ENCODE data around the gene COX4I2. TPM values are rescaled to one million over a fixed set of nuclear protein-coding genes. Genes with fewer than 3 reads are reported as not detected.

Gene COX4I2
- polyA plus RNA-seq, 3 donors, result not detected

DNA sequence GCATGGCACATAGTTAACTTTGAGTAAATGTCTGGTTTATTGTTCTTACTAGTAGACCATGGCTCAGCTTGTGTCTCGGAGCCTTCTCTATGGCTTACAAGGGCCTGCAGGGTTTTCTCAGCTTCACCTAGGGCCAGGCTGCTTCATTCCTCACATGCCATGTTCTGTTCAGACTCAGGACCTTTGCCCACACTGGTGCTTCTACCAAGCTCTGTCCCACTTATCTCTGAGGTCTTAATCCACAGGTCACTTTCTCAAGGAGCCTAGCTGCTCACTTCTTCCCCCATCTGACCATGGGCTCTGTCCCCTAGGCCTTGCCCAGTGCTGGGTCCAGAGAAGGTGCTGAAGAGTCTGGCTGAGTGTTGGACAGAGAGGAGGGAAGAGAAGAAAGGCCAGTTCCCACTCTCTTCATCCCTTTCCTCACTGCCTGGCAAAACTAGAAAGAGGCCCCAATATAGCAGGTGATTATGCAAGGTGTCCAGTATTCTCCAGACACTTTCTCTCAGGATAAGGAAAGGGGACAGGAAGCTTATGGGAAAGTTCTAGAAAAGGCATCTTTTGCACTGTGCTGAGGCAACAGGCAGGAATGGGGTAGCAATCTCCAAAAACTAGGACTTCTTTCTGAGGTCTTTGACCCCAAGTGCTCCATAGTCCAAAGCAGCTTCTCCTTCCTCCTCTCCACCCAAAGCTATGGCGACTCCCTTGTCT lies 40.0 kb downstream of the COX4I2 start:
- Histone ChIP-seq H4K20me1 (ENCODE audit: insufficient read depth, low read length) (peaks cover 25% of the 10 kb centered on the region), H3K9me3 (replicated peaks in 1 of 2; ENCODE audit: control insufficient read depth in 1 of 2, insufficient read depth in 1 of 2, low read length in 2 of 2) (no peaks in the 10 kb centered on the region), H2AFZ (ENCODE audit: insufficient read depth, low read depth, low read length, poor library complexity, severe bottlenecking) (no peak overlapping the region), H3K4me3 (replicated peaks in 1 of 3; ENCODE audit: low read depth in 2 of 3, low read length in 3 of 3) (no peak overlapping the region), H3K27me3 (ENCODE audit: control insufficient read depth in 2 of 2, insufficient read depth in 2 of 2, low read length in 2 of 2) (no peaks in the 10 kb centered on the region), H3K27ac (ENCODE audit: low read depth in 1 of 2, low read length in 2 of 2) (no peak overlapping the region), H3K4me2 (replicated peaks; ENCODE audit: extremely low read depth, low read length, poor library complexity, severe bottlenecking) (no peak overlapping the region), H3K79me2 (ENCODE audit: insufficient read depth, low read length) (peaks cover 18% of the 10 kb centered on the region), H3K36me3 (replicated peaks in 1 of 2; ENCODE audit: control insufficient read depth in 1 of 2, insufficient read depth in 2 of 2, low read length in 2 of 2) (peaks cover 4 to 50% of the 10 kb centered on the region in 2 donors), H3K4me1 (ENCODE audit: control insufficient read depth in 1 of 2, insufficient read depth in 2 of 2, low read length in 2 of 2) (peaks cover 25 to 29% of the 10 kb centered on the region in 2 donors), H3K9ac (ENCODE audit: insufficient read depth, low read length, poor library complexity, severe bottlenecking) (no peak overlapping the region)
- DNase-seq, result no peak
- H3K27me3 Mint-ChIP-seq (ENCODE audit: low read depth in 3 of 3), result peaks cover 0 to 11% (median 6%) of the 10 kb centered on the region in 3 donors
- H3K36me3 Mint-ChIP-seq, result peaks cover 45 to 46% of the 10 kb centered on the region in 2 donors
- intact Hi-C loops (cut with micrococcal nuclease), result loop anchor here (5.0 kb wide), 1 partner anchor 45 kb away; the partner anchor contains the start of gene BCL2L1 (in 2 of the 2)
- H3K27ac Mint-ChIP-seq, result peak overlapping the region in 2 of 7 donors; percentile 28 to 67
- H3K9me3 Mint-ChIP-seq, result no peaks in the 10 kb centered on the region
- no peak overlapping the region for H3K4me3 Mint-ChIP-seq
- 100% methylated on average over 1 of the region's 2 CpGs for WGBS (ENCODE audit: insufficient coverage)
- H3K4me1 Mint-ChIP-seq, result peaks cover 40% of the 10 kb centered on the region
- TF ChIP-seq, protein P1, sequence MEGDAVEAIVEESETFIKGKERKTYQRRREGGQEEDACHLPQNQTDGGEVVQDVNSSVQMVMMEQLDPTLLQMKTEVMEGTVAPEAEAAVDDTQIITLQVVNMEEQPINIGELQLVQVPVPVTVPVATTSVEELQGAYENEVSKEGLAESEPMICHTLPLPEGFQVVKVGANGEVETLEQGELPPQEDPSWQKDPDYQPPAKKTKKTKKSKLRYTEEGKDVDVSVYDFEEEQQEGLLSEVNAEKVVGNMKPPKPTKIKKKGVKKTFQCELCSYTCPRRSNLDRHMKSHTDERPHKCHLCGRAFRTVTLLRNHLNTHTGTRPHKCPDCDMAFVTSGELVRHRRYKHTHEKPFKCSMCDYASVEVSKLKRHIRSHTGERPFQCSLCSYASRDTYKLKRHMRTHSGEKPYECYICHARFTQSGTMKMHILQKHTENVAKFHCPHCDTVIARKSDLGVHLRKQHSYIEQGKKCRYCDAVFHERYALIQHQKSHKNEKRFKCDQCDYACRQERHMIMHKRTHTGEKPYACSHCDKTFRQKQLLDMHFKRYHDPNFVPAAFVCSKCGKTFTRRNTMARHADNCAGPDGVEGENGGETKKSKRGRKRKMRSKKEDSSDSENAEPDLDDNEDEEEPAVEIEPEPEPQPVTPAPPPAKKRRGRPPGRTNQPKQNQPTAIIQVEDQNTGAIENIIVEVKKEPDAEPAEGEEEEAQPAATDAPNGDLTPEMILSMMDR (IDR thresholded peaks at IDR 0.05), result no peak

DNA sequence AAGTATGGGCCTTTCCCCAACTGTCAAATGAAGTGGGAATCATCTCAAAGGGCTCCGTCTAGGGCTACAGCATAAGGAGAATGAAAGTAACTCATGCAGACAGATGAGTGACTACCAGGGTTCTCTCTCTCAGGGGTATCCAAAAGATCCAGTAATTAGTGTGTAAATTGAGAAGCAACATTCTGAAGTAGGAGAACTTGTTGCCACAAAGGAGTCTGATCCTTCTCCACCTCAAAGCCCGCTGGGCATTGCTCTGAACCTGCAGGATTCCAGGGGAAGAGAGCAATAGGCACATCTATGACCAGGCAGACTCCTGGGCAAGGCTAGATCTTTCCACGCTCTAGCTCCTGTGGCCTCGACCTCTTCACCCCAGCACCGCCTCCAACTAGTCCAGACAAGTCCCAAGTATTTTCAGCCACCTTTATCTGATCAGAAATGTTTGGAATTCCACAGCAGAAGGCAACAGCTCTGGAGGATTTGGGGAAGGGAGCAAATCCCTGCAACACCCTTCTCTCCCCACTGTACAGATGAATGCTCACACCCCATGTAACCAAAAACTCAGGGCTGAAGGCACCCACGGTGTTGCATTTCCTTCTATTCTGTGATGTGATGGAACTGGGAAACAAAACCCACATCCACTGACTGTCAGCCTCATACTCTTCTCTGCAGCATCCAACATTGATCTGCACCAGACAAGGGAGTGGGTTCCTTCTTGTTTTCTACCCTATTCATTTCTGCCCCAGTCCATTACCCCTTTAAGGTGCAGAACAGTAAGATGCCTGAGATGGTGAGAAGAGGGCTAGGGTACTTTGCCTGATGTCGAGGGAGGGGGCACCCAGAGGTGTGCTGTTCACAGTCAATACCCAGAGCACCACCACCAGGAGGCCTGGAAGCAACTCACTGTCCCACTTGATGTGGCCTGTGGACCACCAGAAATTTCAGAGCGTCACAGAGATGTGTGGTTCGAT lies 41.0 kb downstream of the COX4I2 start:
- no peak overlapping the region for H3K4me3 Mint-ChIP-seq
- Histone ChIP-seq H3K36me3 (replicated peaks in 1 of 2; ENCODE audit: control insufficient read depth in 1 of 2, insufficient read depth in 2 of 2, low read length in 2 of 2) (peaks cover 4 to 50% of the 10 kb centered on the region in 2 donors), H2AFZ (ENCODE audit: insufficient read depth, low read depth, low read length, poor library complexity, severe bottlenecking) (no peak overlapping the region), H3K27ac (ENCODE audit: low read depth in 1 of 2, low read length in 2 of 2) (no peak overlapping the region), H3K4me1 (ENCODE audit: control insufficient read depth in 1 of 2, insufficient read depth in 2 of 2, low read length in 2 of 2) (peaks cover 25 to 29% of the 10 kb centered on the region in 2 donors), H3K9ac (ENCODE audit: insufficient read depth, low read length, poor library complexity, severe bottlenecking) (no peak overlapping the region), H3K27me3 (ENCODE audit: control insufficient read depth in 2 of 2, insufficient read depth in 2 of 2, low read length in 2 of 2) (no peaks in the 10 kb centered on the region), H3K4me3 (replicated peaks in 1 of 3; ENCODE audit: low read depth in 2 of 3, low read length in 3 of 3) (no peak overlapping the region), H3K9me3 (replicated peaks in 1 of 2; ENCODE audit: control insufficient read depth in 1 of 2, insufficient read depth in 1 of 2, low read length in 2 of 2) (no peaks in the 10 kb centered on the region), H3K79me2 (ENCODE audit: insufficient read depth, low read length) (peaks cover 12% of the 10 kb centered on the region), H3K4me2 (replicated peaks; ENCODE audit: extremely low read depth, low read length, poor library complexity, severe bottlenecking) (no peak overlapping the region), H4K20me1 (ENCODE audit: insufficient read depth, low read length) (peaks cover 31% of the 10 kb centered on the region)
- H3K4me1 Mint-ChIP-seq, result peaks cover 39% of the 10 kb centered on the region
- DNase-seq, result no peak
- intact Hi-C loops (cut with micrococcal nuclease), result loop anchor here (5.0 kb wide), 1 partner anchor 44 kb away; the partner anchor contains the start of gene BCL2L1 (in 2 of the 2)
- peak overlapping the region in 2 of 7 donors; percentile 14 to 34 for H3K27ac Mint-ChIP-seq
- H3K36me3 Mint-ChIP-seq, result peaks cover 50 to 52% of the 10 kb centered on the region in 2 donors
- H3K9me3 Mint-ChIP-seq, result no peaks in the 10 kb centered on the region
- WGBS (ENCODE audit: insufficient coverage), result 98% methylated on average over 4 of the region's 9 CpGs
- TF ChIP-seq, protein P1 (IDR thresholded peaks at IDR 0.05), result no peak
- H3K27me3 Mint-ChIP-seq (ENCODE audit: low read depth in 3 of 3), result peaks cover 0 to 11% (median 5%) of the 10 kb centered on the region in 3 donors
